Natural killer cell (primary cell): ENCODE data around the gene ANKDD1A. TPM values are rescaled to one million over a fixed set of nuclear protein-coding genes. Genes with fewer than 3 reads are reported as not detected.

Experiments
- ATAC-seq, 3 donors: fragments of 150-1000 bp in 2 of 3; fragments of 200-7000 bp in 1 of 3; cut with Tn5 transposase; 1 replicate in 1 of 3; 2 replicates in 2 of 3; pipeline ENCODE4 v1.10.0; 2021; ENCODE audit warnings: mild to moderate bottlenecking in 2 of 3, moderate library complexity in 2 of 3
- DNase-seq, 2 donors: peaks; one replicate each; pipeline versions ENCODE4 v3.0.0 to v3.0.0-alpha.2; 2013 to 2021; ENCODE audit warnings: mixed read lengths in 1 of 2
- H3K27ac ChIP-seq: one replicate; pipeline ENCODE4 v1.5.1; 2013; ENCODE audit warnings: mild to moderate bottlenecking, low read length
- H3K27me3 ChIP-seq: one replicate; pipeline ENCODE4 v1.6.1; 2013; ENCODE audit warnings: low read length; ENCODE audit not compliant: control insufficient read depth, insufficient read depth
- H3K36me3 ChIP-seq: one replicate; pipeline ENCODE4 v1.6.1; 2013; ENCODE audit warnings: low read length; ENCODE audit not compliant: control insufficient read depth, insufficient read depth
- H3K4me1 ChIP-seq: one replicate; pipeline ENCODE4 v1.6.1; 2013; ENCODE audit warnings: low read length; ENCODE audit not compliant: control insufficient read depth, insufficient read depth
- H3K4me3 ChIP-seq: one replicate; pipeline ENCODE4 v1.5.1; 2013; ENCODE audit warnings: low read length
- H3K9me3 ChIP-seq: one replicate; pipeline ENCODE4 v1.6.1; 2013; ENCODE audit warnings: low read length; ENCODE audit not compliant: control insufficient read depth, insufficient read depth
- H3K27ac Mint-ChIP-seq, 2 donors: one replicate each; pipeline ENCODE4 v1.8.0; 2022; ENCODE audit warnings: mild to moderate bottlenecking in 2 of 2, mixed read lengths in 2 of 2, moderate library complexity in 1 of 2
- H3K27me3 Mint-ChIP-seq, 2 donors: one replicate each; pipeline ENCODE4 v1.8.0; 2022; ENCODE audit warnings: low read depth in 2 of 2, mixed read lengths in 2 of 2
- H3K36me3 Mint-ChIP-seq: one replicate; pipeline ENCODE4 v1.8.0; 2022; ENCODE audit warnings: mixed read lengths
- H3K4me1 Mint-ChIP-seq, 2 donors: one replicate each; pipeline ENCODE4 v1.8.0; 2022; ENCODE audit warnings: mixed read lengths in 2 of 2
- H3K4me3 Mint-ChIP-seq: one replicate; pipeline ENCODE4 v1.8.0; 2022; ENCODE audit warnings: mild to moderate bottlenecking, moderate library complexity, mixed read lengths
- H3K9me3 Mint-ChIP-seq, 2 donors: one replicate each; pipeline ENCODE4 v1.8.0; 2022; ENCODE audit warnings: mixed read lengths in 2 of 2
- CTCF ChIP-seq: fragments of 200-600 bp; IDR thresholded peaks from one replicate; pipeline ENCODE4 v1.8.0; 2022; ENCODE audit warnings: antibody characterized with exemption
- WGBS: methylation state at CpG from one replicate; pipeline ENCODE4 v1.1.7; 2013; ENCODE audit warnings: missing lambda C conversion rate; ENCODE audit not compliant: insufficient coverage; 5-methylcytosine and 5-hydroxymethylcytosine counted together
- intact Hi-C: fragments of 100-400 bp; cut with micrococcal nuclease; formaldehyde crosslinking; loops from one replicate; pipeline ENCODE4 v1.14.2; 2022
- total RNA-seq, 4 donors: library from RNA; stranded (reverse); fragments of 120-200 nt in 1 of 4; gene quantifications; one replicate each; pipeline versions ENCODE4 v1.2.3 to v1.2.4, GENCODE V29; 2013 to 2022

ANKDD1A gene
- total RNA-seq, 3 donors from 2014 or later (not counting 1 experiment from before 2014, with no cell fraction given), result 13.7 to 16.2 (median 13.9) TPM

GRCh38 chr15:64901141-64901540, 10.6 kb upstream of the ANKDD1A start:
- H3K9me3 ChIP-seq, result no peaks in the 10 kb centered on the region
- peaks cover 42% of the 10 kb centered on the region for H3K4me1 ChIP-seq
- H3K36me3 Mint-ChIP-seq, result no peaks in the 10 kb centered on the region
- no peak overlapping the region for H3K4me3 ChIP-seq
- intact Hi-C loops, result no loop called here
- H3K27me3 Mint-ChIP-seq, result no peaks in the 10 kb centered on the region
- no peak overlapping the region for H3K27ac ChIP-seq
- no peak overlapping the region for H3K4me3 Mint-ChIP-seq
- no peak for TF ChIP-seq CTCF
- ATAC-seq, result no peak
- peak in 1 of 2 donors; percentile 28 for DNase-seq
- H3K4me1 Mint-ChIP-seq, result peaks cover 46 to 60% of the 10 kb centered on the region in 2 donors
- H3K27me3 ChIP-seq, result no peaks in the 10 kb centered on the region
- H3K27ac Mint-ChIP-seq, result no peak overlapping the region
- WGBS, result 98% methylated on average over 5 of the region's 5 CpGs
- no peaks in the 10 kb centered on the region for H3K36me3 ChIP-seq
- no peaks in the 10 kb centered on the region for H3K9me3 Mint-ChIP-seq

GRCh38 chr15:64901914-64902313, 9.8 kb upstream of the ANKDD1A start:
- peaks cover 39 to 52% of the 10 kb centered on the region in 2 donors for H3K4me1 Mint-ChIP-seq
- no peak for TF ChIP-seq CTCF
- no peaks in the 10 kb centered on the region for H3K27me3 ChIP-seq
- no peaks in the 10 kb centered on the region for H3K36me3 Mint-ChIP-seq
- H3K27ac Mint-ChIP-seq, result peak overlapping the region in 1 of 2 donors; percentile 73
- H3K27me3 Mint-ChIP-seq, result no peaks in the 10 kb centered on the region
- DNase-seq (peak in 1 of 2 donors; percentile 83), ATAC-seq (peak; percentile 54 to 84 (median 81))
- H3K4me3 Mint-ChIP-seq, result no peak overlapping the region
- H3K36me3 ChIP-seq, result no peaks in the 10 kb centered on the region
- H3K4me1 ChIP-seq, result peaks cover 34% of the 10 kb centered on the region
- no peaks in the 10 kb centered on the region for H3K9me3 ChIP-seq
- H3K4me3 ChIP-seq, result no peak overlapping the region
- no peaks in the 10 kb centered on the region for H3K9me3 Mint-ChIP-seq
- WGBS, result 26% methylated on average over 2 of the region's 2 CpGs
- intact Hi-C loops, result no loop called here
- no peak overlapping the region for H3K27ac ChIP-seq

GRCh38 chr15:64902863-64903262, 8.8 kb upstream of the ANKDD1A start:
- WGBS, result 94% methylated on average over 4 of the region's 4 CpGs
- Mint-ChIP-seq H3K4me1 (peaks cover 36 to 46% of the 10 kb centered on the region in 2 donors), H3K27ac (peak overlapping the region in 1 of 2 donors; percentile 73), H3K27me3 (no peaks in the 10 kb centered on the region), H3K4me3 (no peak overlapping the region), H3K9me3 (no peaks in the 10 kb centered on the region), H3K36me3 (no peaks in the 10 kb centered on the region)
- Histone ChIP-seq H3K9me3 (no peaks in the 10 kb centered on the region), H3K27ac (no peak overlapping the region), H3K4me1 (peaks cover 24% of the 10 kb centered on the region), H3K36me3 (no peaks in the 10 kb centered on the region), H3K27me3 (no peaks in the 10 kb centered on the region), H3K4me3 (no peak overlapping the region)
- DNase-seq (no peak), ATAC-seq (no peak)
- intact Hi-C loops, result no loop called here
- TF ChIP-seq CTCF, result no peak

GRCh38 chr15:64903326-64903950, 8.3 kb upstream of the ANKDD1A start:
- Histone ChIP-seq H3K36me3 (no peaks in the 10 kb centered on the region), H3K9me3 (no peaks in the 10 kb centered on the region), H3K27ac (no peak overlapping the region), H3K4me1 (peaks cover 24% of the 10 kb centered on the region), H3K4me3 (no peak overlapping the region), H3K27me3 (no peaks in the 10 kb centered on the region)
- Mint-ChIP-seq H3K27me3 (peaks cover 0 to 2% of the 10 kb centered on the region in 2 donors), H3K9me3 (no peaks in the 10 kb centered on the region), H3K27ac (peak overlapping the region in 1 of 2 donors; percentile 73), H3K36me3 (no peaks in the 10 kb centered on the region), H3K4me1 (peaks cover 32 to 42% of the 10 kb centered on the region in 2 donors), H3K4me3 (no peak overlapping the region)
- ATAC-seq (no peak), DNase-seq (no peak)
- 94% methylated on average over 4 of the region's 4 CpGs for WGBS
- TF ChIP-seq CTCF, result no peak
- intact Hi-C loops, result no loop called here
